ENCODE data around the gene DNAJC25.

DNAJC25 gene

DNA sequence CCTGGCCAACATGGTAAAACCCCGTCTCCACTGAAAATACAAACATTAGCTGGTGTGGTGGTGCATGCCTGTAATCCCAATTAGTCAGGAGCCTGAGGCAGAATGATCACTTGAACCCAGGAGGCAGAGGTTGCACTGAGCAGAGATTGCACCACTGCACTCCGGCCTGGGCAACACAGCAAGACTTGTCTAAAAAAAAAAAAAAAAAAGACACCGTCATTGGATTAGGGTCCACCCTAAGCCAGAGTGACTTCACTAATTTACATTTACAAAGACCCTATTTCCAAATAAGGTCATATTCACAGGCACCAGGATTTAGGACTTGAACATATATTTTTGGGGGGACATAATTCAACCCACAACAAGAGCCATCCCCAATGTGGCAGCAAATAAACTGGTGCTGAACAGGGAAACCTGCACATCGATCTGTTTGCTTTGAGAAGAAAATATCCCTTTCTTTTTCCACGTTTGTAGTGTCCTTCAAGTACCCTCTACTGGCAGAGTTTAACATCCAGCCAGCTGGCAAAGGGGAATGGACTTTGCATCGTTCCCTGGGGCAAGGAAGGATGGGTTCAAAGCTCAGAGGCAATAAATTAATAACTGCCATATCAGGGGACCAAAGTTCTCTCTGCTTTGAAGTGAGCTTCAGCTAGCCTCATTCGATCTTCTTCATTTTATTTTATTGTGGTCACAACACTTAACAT lies 3.7 kb upstream of the DNAJC25 start:
- in situ Hi-C loops (cut with MboI; ENCODE audit: low sequenced_read_pairs): no loop called here

DNA sequence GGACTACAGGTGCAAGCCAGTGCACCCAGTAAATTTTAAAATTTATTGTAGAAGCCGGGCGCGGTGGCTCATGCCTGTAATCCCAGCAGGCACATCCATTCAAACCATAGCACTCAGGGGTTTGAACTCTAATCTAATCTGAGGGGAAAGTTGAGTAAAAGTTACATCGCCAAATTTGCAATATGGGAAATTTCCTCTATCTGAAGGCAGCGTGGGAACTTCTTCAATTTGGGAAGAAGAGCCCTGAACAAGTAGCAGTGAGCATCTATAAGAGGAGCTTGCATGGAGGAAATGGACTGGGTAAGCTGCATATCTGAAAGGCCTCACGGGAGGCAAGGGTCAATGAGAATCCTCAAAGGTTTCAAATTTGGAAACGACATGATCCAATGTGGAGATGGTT lies 2.7 kb upstream of the DNAJC25 start:
- in situ Hi-C loops (cut with MboI; ENCODE audit: low sequenced_read_pairs): no loop called here

DNA sequence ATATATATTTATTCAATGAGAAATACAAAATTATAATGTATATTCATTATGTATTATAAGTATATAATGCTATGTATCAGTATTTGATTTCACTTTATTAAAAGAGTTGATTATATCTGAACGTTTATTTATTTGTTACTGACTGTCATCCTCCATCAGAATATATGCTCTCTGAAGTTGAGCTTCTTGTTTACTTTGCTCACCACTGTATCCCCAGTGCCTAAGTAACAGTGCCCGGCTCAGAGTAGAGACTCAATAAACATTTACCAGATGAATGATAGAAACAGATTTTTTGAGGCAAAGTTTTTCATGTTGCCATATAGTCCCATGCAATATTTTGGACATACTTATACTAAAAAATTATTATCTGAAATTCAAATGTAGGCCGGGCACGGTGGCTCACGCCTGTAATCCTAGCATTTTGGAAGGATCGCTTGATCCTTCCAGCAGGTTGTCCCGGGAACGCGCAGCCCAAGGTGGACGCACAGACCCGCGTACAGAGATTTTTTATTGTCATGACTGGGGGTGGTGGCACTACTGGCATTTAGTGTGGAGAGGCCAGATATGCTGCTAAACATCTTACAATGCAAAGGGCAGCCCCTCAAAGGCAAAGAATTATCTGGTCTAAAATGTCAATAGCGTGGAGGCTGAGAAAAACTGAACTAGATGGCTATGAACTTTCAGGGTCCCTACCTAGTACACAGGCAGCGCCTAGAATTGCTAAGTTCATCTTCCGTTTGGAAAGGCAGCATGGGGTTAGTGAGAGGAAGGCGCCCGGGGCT lies 761 bp upstream of the DNAJC25 start:
- in situ Hi-C loops (cut with MboI; ENCODE audit: low sequenced_read_pairs): no loop called here

DNA sequence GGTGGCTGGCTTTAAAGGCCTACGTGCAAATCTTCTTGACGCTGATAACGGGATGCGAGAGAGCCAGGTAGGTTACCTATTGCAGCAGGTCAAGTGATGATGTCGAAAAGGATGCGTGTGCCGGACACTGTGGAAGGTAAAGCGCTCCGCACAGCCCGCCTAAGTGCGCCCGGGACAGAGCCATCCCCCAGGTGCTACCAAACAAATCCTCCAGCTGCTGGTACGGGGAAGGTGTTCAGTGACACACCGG lies 245 bp upstream of the DNAJC25 start:
- in situ Hi-C loops (cut with MboI; ENCODE audit: low sequenced_read_pairs): no loop called here

DNA sequence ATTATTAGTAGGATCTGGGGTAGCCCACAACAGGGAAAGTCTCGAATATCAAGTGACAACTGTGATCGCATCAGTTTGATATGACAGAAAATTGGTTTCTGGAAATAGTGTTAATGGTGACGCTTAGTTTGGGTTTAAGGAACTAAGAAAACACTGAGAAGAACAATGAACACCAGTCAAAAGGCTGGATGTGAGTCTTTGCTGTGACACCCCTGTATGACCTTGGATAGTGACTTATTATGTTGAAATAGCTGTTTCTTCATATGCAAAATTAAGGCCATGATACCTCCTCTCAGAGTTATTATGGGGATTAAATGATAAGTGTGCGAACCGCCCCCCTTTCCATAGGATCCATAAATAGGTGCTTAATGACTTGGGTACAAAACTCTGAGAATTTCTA lies 926 bp downstream of the DNAJC25 start:
- in situ Hi-C loops (cut with MboI; ENCODE audit: low sequenced_read_pairs): no loop called here

DNA sequence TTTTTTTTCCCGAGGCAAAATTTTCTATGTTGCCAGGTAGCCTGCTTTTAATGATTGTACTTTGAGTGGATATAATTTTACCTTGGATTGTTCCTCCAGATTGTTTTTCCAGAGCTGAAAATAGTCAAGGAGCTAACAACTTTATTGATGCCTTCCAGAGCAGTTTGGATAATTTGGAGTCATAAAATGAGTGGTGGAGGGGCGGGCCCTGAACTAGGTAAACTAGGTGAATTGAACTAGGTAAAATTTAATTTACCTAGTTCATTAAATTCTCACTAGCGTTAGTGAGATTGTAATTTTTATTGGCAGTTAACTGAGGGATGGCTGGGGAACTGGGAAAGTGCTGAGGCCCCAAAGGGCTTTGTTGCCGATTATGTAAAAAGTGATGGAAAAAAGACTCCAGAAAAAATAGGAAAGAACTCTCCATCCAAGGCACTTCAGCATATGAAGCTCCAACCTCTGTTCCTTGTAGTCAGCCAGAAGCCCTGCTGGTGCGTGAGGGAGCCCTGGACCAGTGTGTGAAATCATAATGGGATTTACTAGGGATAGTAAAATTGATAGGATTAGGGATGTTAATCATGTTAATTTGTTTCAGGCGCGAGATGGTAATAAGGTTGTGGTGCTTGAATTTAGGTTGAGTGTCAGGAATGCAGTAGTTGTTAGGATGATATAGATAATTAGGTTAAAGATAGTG lies 1.7 kb downstream of the DNAJC25 start:
- in situ Hi-C loops (cut with MboI; ENCODE audit: low sequenced_read_pairs): no loop called here

DNA sequence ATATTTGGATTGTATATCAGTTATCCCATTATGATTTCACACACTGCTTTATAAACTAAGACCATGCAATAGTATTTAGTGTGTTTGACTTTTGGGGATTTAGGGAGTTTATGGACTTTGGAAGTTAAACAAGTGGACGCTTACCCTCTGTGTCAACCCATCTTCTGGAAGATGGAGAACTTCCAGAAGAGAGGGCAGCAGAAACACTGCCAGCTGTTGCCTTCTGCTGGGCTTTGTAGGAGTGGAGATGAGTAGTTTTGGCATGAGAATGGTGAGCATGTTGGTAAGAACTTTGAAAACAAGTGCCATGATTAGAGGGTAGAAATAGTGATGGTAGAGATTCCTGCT lies 2.2 kb downstream of the DNAJC25 start:
- in situ Hi-C loops (cut with MboI; ENCODE audit: low sequenced_read_pairs): no loop called here

DNA sequence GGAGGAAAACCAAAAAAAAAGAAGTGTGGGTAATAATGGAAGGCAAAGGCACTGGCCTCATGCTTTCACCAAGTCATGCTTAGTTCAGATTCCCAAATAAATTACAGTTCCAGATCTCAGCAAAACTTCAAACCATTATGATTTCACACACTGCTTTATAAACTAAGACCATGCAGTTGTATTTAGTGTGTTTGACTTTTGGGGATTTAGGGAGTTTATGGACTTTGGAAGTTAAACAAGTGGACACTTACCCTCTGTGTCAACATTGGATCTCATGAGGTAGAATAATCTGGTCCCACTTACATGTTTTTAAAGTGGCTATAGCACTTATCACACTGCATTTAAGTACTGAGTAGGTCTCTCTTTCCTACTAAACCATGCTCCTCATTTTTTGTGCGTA lies 3.7 kb downstream of the DNAJC25 start:
- in situ Hi-C loops (cut with MboI; ENCODE audit: low sequenced_read_pairs): no loop called here

DNA sequence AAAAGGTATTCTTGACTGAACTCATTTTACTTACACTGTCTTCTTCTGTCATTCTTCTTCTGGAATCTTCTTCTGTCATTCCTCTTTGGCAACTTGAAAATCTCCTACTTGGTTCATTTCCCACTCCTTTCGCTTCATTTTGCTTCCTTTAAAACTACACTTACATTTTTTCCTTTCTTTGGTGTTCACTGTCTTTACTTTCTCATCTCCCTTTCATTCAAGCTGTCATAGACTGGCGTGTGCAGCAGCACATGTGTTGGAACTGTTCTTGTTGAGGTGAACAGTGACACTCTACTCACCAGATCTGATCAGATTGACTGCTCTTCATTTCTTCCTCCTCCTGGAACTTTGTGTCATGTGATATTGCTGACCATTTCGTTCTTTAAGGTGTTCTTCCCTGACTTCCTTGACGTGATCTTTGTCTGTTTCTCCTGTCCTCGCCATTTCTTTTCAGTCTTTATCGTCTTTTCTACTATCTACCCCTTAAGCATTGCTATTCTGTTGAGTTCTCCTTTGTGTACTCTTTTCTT lies 6.4 kb downstream of the DNAJC25 start:
- in situ Hi-C loops (cut with MboI; ENCODE audit: low sequenced_read_pairs): no loop called here

DNA sequence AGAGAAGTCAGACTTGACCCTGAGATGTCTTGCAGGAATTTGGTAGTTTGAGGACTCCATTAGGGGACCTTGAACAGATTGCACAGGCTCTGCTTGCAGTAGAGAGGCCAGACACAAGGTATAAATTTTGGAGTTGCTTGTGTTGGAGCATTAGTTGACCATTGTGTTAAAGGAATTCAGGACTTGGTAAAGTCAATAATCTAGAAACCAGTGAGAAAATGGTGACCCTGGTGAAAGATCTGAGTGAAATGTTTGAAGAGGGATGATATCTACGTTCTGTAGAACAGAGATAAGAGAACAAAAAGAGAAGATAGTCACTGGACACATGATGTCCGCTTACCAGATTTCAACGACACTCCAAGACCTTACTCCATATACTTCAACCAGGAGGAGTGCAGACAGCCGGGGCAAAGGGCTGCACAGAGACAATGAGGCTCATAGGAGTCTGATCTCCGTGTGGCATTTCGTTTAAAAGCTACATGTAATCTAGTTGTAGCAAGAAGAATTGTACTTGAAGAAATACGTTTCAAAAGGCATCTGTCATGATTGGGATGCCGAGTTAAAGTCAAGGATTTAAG lies 13.2 kb downstream of the DNAJC25 start:
- in situ Hi-C loops (cut with MboI; ENCODE audit: low sequenced_read_pairs): no loop called here

DNA sequence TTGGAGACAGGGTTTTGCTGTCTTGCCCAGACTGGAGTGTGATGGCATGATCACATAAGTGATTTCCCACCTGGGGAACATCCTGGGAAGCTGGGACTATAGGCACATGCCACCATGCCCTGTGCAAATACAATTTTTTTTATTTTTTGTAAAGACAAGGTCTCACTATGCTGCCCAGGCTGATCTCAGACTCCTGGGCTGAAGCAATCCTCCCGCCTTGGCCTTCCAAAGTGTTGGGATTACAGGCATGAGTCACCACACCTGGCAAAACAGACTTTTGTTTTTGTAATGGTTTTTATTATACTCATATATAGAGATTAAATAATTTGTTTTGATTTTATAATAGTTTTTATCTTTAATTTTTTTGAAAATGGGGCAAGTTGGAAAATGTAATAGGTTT lies 14.7 kb downstream of the DNAJC25 start:
- in situ Hi-C loops (cut with MboI; ENCODE audit: low sequenced_read_pairs): no loop called here

DNA sequence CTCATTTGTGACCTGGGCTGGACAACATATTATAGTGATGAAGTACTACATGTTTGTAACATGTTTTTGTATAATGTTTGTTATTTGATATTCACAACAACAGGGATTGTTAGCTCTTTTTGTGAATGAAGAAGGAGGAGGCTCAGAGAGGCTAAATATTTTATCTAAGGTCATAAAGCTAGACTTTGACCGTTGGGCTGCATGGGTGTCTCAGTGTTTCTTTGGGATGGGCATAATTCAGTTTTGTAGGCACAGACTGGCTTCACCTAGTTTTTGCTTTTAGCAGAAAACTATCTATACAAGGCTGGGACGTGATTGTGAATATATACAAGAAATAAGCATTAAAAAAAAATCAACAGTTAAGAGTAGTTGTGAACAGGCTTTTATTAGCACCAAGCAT lies 15.3 kb downstream of the DNAJC25 start:
- in situ Hi-C loops (cut with MboI; ENCODE audit: low sequenced_read_pairs): no loop called here

DNA sequence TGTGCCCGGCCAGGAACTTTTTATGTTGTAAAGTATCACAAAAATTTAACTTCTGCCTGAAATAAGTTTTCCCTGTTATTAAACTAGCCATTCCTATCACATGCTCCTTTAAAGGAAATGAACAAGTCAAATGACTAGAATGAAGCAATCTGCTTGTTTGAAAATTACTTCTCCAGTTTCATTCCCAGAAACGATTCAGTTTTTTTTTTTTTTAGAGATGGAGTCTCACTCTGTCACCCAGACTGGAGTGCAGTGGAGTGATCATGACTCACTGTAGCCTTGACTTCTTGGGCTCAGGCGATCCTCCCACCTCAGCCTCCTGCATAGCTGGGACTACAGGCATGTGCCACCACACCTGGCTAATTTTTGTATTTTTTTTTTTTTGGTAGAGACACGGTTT lies 16.9 kb downstream of the DNAJC25 start:
- in situ Hi-C loops (cut with MboI; ENCODE audit: low sequenced_read_pairs): no loop called here

DNA sequence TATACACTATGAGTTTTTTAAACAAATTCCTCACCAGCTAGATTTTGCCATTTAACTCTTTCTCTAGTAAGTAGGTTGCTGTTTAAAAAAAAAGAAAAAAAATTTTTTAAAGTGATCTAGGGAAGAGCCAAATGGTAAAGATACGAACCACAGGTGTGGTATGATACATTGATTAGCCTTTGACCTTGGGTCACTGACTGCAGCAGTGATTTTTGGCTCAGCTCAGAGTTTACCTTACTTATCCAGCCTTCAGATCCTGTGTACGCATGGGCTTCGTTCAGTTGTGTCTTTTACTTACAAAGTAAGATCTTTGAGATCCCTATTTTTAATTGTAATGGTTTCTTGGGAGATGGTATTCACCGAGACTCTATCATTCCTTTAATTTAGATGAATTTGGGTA lies 17.9 kb downstream of the DNAJC25 start:
- in situ Hi-C loops (cut with MboI; ENCODE audit: low sequenced_read_pairs): no loop called here

DNA sequence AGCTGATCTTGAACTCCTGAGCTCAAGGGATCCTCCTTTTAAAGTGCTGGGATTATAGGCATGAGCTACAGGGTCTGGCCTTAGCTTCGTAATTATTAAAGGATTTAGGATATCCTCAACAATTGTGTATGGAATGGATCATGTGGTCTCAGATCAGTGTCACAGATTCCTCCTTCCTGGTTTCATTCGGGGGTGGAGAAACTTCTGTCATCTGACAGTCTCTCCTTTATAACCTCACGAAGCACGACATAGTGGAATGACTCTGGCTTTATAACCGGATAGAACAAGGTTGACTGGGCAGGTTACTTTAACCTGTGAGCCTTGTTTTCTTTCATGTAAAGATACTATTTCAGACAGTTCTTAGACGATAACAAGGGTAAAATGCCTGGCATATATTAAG lies 25.9 kb downstream of the DNAJC25 start:
- in situ Hi-C loops (cut with MboI; ENCODE audit: low sequenced_read_pairs): no loop called here

DNA sequence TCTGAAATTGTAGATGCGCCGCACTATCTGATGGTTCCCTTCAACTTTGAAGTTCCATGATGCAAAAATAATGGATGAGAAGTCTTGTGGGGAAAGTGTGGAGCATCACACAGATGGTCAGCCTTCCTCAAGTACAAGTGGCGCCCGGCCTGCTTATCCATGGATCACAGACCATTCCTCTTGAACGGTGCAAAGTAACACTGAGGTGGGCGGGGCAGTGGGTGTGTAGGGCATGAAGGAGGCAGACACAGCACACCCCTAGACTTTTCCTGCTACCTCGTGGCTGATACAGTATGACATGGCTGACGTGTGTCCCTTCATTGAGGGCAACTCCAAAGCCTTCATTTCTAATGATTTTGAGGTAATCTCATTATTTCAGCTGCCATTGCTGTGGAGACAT lies 27.8 kb downstream of the DNAJC25 start:
- in situ Hi-C loops (cut with MboI; ENCODE audit: low sequenced_read_pairs): no loop called here

DNA sequence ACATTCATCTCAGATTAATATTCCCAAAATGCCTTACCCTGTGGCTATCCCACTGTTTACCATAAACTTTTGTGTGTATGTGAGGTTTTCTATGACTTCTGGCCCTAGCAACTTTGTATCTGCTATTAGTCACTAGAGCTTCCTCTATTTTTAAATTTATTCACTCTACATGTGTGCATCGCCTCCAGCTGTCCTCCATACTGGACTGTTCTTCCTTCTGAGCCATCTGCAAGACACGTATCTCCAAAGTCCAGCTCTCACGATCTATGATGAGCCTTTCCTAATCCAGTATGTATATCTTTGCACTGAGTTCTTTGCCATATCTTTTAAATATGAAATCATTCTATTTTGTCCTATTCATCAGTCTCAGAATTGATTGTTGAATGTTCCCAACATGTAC lies 28.6 kb downstream of the DNAJC25 start:
- in situ Hi-C loops (cut with MboI; ENCODE audit: low sequenced_read_pairs): no loop called here

DNA sequence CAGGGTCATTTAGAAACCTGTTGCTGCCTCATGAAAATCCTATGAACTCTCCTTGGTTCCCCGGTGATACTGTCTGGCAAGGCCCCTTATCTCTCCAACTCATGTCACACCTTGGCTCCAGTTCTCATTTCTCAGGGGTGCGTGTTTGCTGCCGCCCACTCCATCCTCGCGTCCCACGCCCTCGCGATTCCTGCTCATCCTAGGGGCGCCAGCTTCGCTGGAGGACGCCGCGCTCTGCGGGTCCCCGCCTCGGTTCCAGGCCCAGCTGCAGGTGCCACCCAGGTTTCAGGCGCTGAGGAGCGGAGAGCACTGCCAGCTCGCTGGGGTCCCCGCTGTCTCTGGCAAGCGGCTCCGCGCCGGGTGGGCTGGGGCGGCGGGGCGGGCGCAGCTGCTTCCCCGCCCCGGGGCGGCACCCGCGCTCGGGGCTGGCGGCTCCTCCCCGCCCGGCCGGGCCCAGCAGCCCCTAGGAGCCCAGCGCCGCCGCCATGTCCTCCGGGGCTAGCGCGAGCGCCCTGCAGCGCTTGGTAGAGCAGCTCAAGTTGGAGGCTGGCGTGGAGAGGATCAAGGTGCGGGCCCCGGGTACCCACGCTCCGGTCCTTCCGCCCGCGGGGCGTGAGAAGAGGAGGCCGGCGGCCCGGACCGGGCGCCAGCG lies 30.1 kb downstream of the DNAJC25 start, which contains the start of gene GNG10:
Gene GNG10 (plus strand): TSS at position 456 of the 652 bp plus-strand sequence. CDS start 30 bp downstream, at position 486.
- in situ Hi-C loops (cut with MboI; ENCODE audit: low sequenced_read_pairs): no loop called here

DNA sequence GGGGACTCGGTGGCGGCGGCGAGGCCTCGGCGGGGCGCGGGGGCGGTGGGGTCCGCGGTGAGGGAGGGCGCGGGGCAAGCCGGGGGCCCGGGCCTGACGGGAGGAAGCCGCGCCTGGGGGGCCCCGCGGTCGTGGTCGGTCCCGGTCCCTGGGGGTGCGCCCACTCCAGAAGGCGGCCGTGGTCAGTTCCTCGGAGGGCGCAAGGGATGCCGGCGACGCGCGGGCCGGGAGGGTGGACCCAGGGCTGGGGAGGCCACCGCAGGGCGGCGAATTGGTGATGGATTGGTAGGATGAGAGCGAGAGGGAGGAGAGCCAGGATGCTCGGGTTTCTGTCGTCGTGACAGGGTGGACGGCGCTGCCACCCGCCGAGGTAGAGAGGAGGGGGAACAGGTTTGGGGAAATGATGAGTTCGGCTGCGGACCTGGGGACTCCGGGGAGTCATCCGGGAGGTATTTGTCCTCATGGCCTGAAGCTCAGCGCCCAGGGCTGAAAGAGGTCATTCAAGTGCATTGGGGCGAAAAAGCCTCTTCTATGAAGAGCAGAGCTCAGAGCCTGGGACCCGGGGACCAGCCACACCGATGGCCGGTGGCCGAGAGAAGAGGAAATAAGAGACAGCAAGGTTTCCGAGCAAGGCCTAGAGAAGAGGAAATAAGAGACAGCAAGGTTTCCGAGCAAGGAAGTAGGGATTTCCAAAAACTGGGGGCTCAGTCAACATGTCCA lies 30.8 kb downstream of the DNAJC25 start:
- in situ Hi-C loops (cut with MboI; ENCODE audit: low sequenced_read_pairs): no loop called here

DNA sequence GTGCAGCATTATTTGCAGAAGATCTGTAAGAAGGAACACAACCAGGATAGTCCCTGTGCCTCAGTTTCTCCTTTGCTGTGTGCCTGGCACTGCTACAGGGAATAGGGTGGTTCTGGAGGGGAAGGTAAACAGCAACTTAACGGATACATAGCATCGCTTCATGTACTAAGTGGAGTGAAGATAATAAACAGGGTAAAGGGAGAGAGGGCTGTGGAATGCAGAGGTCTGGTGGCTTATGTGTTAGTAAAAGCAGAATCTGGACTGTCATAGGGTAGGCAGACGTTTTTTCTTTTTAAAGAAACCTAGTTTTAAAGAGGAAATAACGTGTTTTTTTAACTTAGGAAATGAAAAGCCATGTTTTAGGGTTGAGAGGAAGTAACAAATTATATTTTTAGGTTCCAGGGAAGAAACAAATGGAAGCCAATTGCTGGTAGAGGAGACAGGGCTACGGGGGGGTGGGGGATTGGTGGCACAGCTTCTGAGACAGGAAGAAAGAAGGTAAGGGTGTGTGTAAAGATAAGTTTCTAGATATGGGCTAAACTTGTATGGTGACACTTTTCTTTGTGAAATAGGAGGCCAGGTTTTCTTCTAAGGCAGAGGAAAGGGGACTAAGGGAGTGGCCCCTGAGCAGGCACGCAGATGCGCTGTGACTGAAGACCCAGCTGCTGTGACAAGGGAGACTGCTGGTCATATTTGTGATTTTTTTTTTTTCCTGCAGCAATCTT lies 31.6 kb downstream of the DNAJC25 start:
- in situ Hi-C loops (cut with MboI; ENCODE audit: low sequenced_read_pairs): no loop called here

All from HL-60/S4 treated with retinoic acid at 250 ng/mL for 4 days and 3 days (cell line).